ENCODE results near the gene HAO2. TPM values are rescaled to one million over a fixed set of nuclear protein-coding genes. Genes with fewer than 3 reads are reported as not detected.

The HAO2 gene
- 0.13 TPM for total RNA-seq
- under 1 TPM in 2 of 8 donors, not detected in 6; 0.08 to 0.15 TPM for polyA plus RNA-seq (ENCODE audit: insufficient read depth in 1 of 8, insufficient read length in 8 of 8, low replicate concordance in 1 of 8)
- long read RNA-seq, donor 1 = 0 reads
- long read RNA-seq, donor 2 = 0 reads
- long read RNA-seq, donor 3 = 0 reads
- long read RNA-seq, donor 4 = 0 reads
- long read RNA-seq, donor 5 = 0 reads
- long read RNA-seq, donor 6 = 0 reads
- long read RNA-seq, donor 7 = 0 reads
- long read RNA-seq, donor 8 = 0 reads
- long read RNA-seq, donor 9 = 0 reads
- long read RNA-seq, donor 10 = 0 reads
- long read RNA-seq, donor 11 = 0 reads

DNA sequence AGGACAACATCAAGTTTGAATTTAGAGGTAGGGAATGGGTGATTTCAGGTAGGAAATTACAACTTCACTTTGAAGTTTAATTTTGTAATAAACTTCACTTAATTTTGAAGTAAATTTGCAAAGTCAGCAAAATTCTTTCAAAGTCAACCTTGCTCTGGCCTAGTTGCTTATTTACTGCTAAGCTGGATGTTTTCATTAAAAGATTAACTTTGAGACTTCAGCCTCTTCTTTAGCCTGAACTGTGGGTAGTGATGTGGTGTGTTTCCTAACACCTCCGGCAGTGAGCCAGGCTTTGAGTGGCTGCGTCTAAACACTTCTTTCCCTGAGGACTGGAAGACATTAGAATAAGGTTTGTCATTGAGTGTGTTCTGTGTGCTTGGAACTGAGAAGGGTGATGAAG, at the start of gene HAO2:
HAO2 (plus strand) TSS at position 232 of the 400 bp plus-strand sequence. CDS start 12,301 bp downstream, outside the sequence.
- Histone ChIP-seq H3K4me3 (ENCODE audit: low read length) (no peak within 1 kb of the TSS), H3K27ac (ENCODE audit: low read length) (no peak within 1 kb of the TSS), H3K36me3 (ENCODE audit: control insufficient read depth, insufficient read depth, low read length) (no peaks in the 10 kb centered on the region), H3K9me3 (replicated peaks; ENCODE audit: control insufficient read depth, low read depth, low read length) (no peaks in the 10 kb centered on the region), H3K27me3 (ENCODE audit: control insufficient read depth, insufficient read depth, low read length) (no peaks in the 10 kb centered on the region), H3K4me1 (ENCODE audit: control insufficient read depth, insufficient read depth, low read length) (peaks cover 5% of the 10 kb centered on the region)
- WGBS (ENCODE audit: insufficient coverage) = 51% methylated on average over 2 of the region's 2 CpGs
- no peak for DNase-seq

DNA sequence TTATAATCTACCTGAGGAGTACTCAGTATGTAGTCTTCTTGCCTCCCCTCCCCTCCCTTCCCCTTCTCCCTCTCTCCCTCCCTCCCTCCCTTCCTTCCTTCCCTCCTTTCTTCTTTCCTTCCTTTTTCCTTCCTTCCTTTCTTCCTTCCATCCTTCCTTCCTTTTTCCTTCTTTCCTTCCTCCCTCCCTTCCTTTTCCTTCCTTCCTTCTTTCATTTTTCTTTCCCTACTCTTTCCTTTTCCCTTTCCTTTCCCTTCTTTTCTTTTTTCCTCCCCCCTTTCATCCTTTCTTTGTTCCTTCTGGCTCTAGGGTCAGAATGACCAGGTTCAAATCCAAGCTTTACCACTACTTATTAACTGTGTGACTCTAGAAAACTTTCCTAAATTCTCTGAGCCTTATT, 48.5 kb upstream of the HAO2 start:
- H3K27ac ChIP-seq (ENCODE audit: low read length) = no peak overlapping the region

GRCh38 chr1:119321666-119322419, 46.7 kb upstream of the HAO2 start:
- no peak overlapping the region for H3K27ac ChIP-seq (ENCODE audit: low read length)
- no peaks in the 10 kb centered on the region for H3K9me3 ChIP-seq (replicated peaks; ENCODE audit: control insufficient read depth, low read depth, low read length)
- WGBS (ENCODE audit: insufficient coverage) = 83% methylated on average over 2 of the region's 5 CpGs
- peaks cover 2% of the 10 kb centered on the region for H3K27me3 ChIP-seq (ENCODE audit: control insufficient read depth, insufficient read depth, low read length)
- H3K36me3 ChIP-seq (ENCODE audit: control insufficient read depth, insufficient read depth, low read length) = no peaks in the 10 kb centered on the region
- peaks cover 2% of the 10 kb centered on the region for H3K4me1 ChIP-seq (ENCODE audit: control insufficient read depth, insufficient read depth, low read length)
- no peak for DNase-seq
- H3K4me3 ChIP-seq (ENCODE audit: low read length) = no peak overlapping the region

More for the DNA sequence above, 48.5 kb upstream of the HAO2 start:
- no peaks in the 10 kb centered on the region for H3K36me3 ChIP-seq (ENCODE audit: control insufficient read depth, insufficient read depth, low read length)
- no peaks in the 10 kb centered on the region for H3K9me3 ChIP-seq (replicated peaks; ENCODE audit: control insufficient read depth, low read depth, low read length)
- H3K4me1 ChIP-seq (ENCODE audit: control insufficient read depth, insufficient read depth, low read length) = no peaks in the 10 kb centered on the region
- DNase-seq = no peak
- peaks cover 2% of the 10 kb centered on the region for H3K27me3 ChIP-seq (ENCODE audit: control insufficient read depth, insufficient read depth, low read length)
- H3K4me3 ChIP-seq (ENCODE audit: low read length) = no peak overlapping the region

- Histone ChIP-seq H3K4me1 (ENCODE audit: control insufficient read depth, insufficient read depth, low read length) (peaks cover 14% of the 10 kb centered on the region), H3K36me3 (ENCODE audit: control insufficient read depth, insufficient read depth, low read length) (no peaks in the 10 kb centered on the region), H3K27ac (ENCODE audit: low read length) (no peak overlapping the region), H3K27me3 (ENCODE audit: control insufficient read depth, insufficient read depth, low read length) (no peaks in the 10 kb centered on the region), H3K9me3 (replicated peaks; ENCODE audit: control insufficient read depth, low read depth, low read length) (no peaks in the 10 kb centered on the region), H3K4me3 (ENCODE audit: low read length) (no peak overlapping the region)
- 80% methylated on average over 5 of the region's 5 CpGs for WGBS (ENCODE audit: insufficient coverage)
- DNase-seq = peak; percentile 48
Observed at GRCh38 chr1:119323216-119323982, 45.2 kb upstream of the HAO2 start.

- H3K27ac ChIP-seq (ENCODE audit: low read length) = no peak overlapping the region
- H3K4me3 ChIP-seq (ENCODE audit: low read length) = no peak overlapping the region
- H3K4me1 ChIP-seq (ENCODE audit: control insufficient read depth, insufficient read depth, low read length) = peaks cover 19% of the 10 kb centered on the region
Observed at GRCh38 chr1:119324198-119324597, 44.4 kb upstream of the HAO2 start.

GRCh38 chr1:119326251-119326650, 42.3 kb upstream of the HAO2 start:
- WGBS (ENCODE audit: insufficient coverage) = 82% methylated on average over 6 of the region's 7 CpGs

More at GRCh38 chr1:119324198-119324597, 44.4 kb upstream of the HAO2 start:
- Histone ChIP-seq H3K36me3 (ENCODE audit: control insufficient read depth, insufficient read depth, low read length) (no peaks in the 10 kb centered on the region), H3K27me3 (ENCODE audit: control insufficient read depth, insufficient read depth, low read length) (no peaks in the 10 kb centered on the region), H3K9me3 (replicated peaks; ENCODE audit: control insufficient read depth, low read depth, low read length) (no peaks in the 10 kb centered on the region)
- no CpG with 5 or more reads among the region's 1 CpG for WGBS (ENCODE audit: insufficient coverage)
- no peak for DNase-seq

GRCh38 chr1:119327094-119327449, 41.5 kb upstream of the HAO2 start:
- WGBS (ENCODE audit: insufficient coverage) = 7% methylated on average over 2 of the region's 18 CpGs
- peak overlapping the region; percentile 1 for H3K27ac ChIP-seq (ENCODE audit: low read length)
- H3K4me1 ChIP-seq (ENCODE audit: control insufficient read depth, insufficient read depth, low read length) = peaks cover 34% of the 10 kb centered on the region
- peak; percentile 56 for DNase-seq
- H3K4me3 ChIP-seq (ENCODE audit: low read length) = peak overlapping the region; percentile 26
- no peaks in the 10 kb centered on the region for H3K27me3 ChIP-seq (ENCODE audit: control insufficient read depth, insufficient read depth, low read length)
- no peaks in the 10 kb centered on the region for H3K36me3 ChIP-seq (ENCODE audit: control insufficient read depth, insufficient read depth, low read length)
- H3K9me3 ChIP-seq (replicated peaks; ENCODE audit: control insufficient read depth, low read depth, low read length) = no peaks in the 10 kb centered on the region

More at GRCh38 chr1:119326251-119326650, 42.3 kb upstream of the HAO2 start:
- Histone ChIP-seq H3K36me3 (ENCODE audit: control insufficient read depth, insufficient read depth, low read length) (no peaks in the 10 kb centered on the region), H3K27me3 (ENCODE audit: control insufficient read depth, insufficient read depth, low read length) (no peaks in the 10 kb centered on the region), H3K4me3 (ENCODE audit: low read length) (no peak overlapping the region), H3K27ac (ENCODE audit: low read length) (no peak overlapping the region), H3K4me1 (ENCODE audit: control insufficient read depth, insufficient read depth, low read length) (peaks cover 31% of the 10 kb centered on the region), H3K9me3 (replicated peaks; ENCODE audit: control insufficient read depth, low read depth, low read length) (no peaks in the 10 kb centered on the region)
- no peak for DNase-seq

DNA sequence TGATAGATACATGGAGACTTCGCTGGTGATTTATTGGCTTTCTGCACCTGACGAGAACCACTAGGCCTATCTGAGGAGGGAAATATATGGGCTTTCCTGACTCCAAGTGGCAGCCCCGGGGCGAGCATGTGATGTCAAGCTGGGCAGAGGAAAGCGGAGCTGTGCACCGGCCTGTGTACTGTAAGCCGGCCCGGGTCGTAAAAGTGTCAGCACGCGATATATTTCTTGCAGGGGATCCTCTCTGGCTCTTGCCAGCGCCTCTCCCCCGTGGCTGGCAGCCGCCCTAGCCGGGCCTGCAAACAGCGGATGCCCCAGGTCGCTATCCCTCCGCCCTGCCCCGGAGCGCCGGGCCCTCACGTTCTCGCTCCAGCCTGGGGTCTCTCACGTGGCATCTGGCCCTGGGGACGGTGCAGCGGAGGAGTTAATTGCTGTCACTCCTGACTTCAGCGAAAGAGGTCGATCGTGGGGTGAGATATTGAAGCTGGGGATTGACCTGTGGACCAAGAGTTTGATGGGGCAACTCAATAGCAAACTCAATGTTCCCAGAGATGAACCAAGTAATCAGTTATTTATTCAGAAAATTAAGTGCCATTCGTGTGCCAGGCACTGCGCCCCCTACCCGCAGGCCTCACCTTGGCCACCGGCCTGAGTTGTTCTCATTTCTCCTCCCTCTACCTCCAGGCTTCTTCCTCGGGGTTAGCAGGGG, 41.0 kb upstream of the HAO2 start:
- H3K4me3 ChIP-seq (ENCODE audit: low read length) = peak overlapping the region; percentile 26
- DNase-seq = peak; percentile 86
- peaks cover 34% of the 10 kb centered on the region for H3K4me1 ChIP-seq (ENCODE audit: control insufficient read depth, insufficient read depth, low read length)
- no peak overlapping the region for H3K27ac ChIP-seq (ENCODE audit: low read length)
- WGBS (ENCODE audit: insufficient coverage) = under 1% methylated on average over 25 of the region's 34 CpGs
- no peaks in the 10 kb centered on the region for H3K36me3 ChIP-seq (ENCODE audit: control insufficient read depth, insufficient read depth, low read length)
- no peaks in the 10 kb centered on the region for H3K27me3 ChIP-seq (ENCODE audit: control insufficient read depth, insufficient read depth, low read length)
- H3K9me3 ChIP-seq (replicated peaks; ENCODE audit: control insufficient read depth, low read depth, low read length) = no peaks in the 10 kb centered on the region

DNA sequence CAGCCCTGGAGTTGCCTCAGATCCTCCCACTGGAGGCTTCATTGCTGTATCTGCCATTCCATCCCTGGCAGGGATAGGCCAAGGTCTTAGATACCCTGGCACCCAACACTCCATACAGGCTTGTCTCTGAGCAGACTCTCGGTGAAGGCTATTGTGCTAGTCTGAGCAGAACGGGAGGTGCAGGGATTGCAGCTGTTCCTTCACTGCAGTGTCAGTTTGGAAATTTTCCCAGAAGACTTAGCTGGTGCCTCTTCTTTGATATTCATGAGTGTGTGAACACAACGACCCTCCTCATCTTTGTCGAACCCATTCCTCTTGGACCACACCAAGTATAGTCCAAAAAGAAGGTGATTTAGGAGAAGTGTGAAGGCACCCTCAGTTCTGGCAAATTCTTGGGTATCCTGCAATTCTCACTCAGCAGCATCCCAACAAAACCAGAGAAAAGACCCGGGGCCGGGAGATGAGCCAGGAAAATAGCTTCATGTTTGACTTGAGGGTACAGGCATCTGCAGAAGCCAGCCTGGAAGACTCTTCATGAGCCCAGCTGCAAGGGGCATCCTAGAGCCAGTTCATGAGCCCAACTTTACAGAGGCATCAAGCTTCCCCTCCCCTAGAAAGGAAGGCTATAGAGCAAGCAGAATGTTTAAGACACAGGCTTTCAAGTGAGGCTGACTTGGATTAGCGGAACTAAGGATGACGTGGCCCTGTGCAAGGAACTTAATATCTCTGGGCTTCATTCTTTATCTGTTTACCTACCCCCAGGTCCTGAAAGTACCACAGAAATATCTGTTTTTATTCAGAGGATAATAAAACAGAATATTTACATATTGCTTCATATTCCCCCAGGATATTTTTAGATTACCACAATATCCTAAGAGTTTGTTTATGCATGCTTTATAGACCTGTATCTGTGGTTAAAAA, 38.8 kb upstream of the HAO2 start:
- no CpG with 5 or more reads among the region's 8 CpGs for WGBS (ENCODE audit: insufficient coverage)
- DNase-seq = peak; percentile 73
- H3K27ac ChIP-seq (ENCODE audit: low read length) = peak overlapping the region; percentile 40

More for the DNA sequence above, 38.8 kb upstream of the HAO2 start:
- H3K36me3 ChIP-seq (ENCODE audit: control insufficient read depth, insufficient read depth, low read length) = no peaks in the 10 kb centered on the region
- H3K9me3 ChIP-seq (replicated peaks; ENCODE audit: control insufficient read depth, low read depth, low read length) = no peaks in the 10 kb centered on the region
- H3K27me3 ChIP-seq (ENCODE audit: control insufficient read depth, insufficient read depth, low read length) = no peaks in the 10 kb centered on the region
- peaks cover 34% of the 10 kb centered on the region for H3K4me1 ChIP-seq (ENCODE audit: control insufficient read depth, insufficient read depth, low read length)
- no peak overlapping the region for H3K4me3 ChIP-seq (ENCODE audit: low read length)

Data from muscle of leg (tissue), 16 donors.